SK-N-SH treated with all-trans-retinoic acid at 6 μM for 48 hours (cell line): ENCODE data around the gene ZNF143.

ENCODE experiments used
- ATAC-seq: fragments of 200-7000 bp; cut with Tn5 transposase; 3 replicates; pipeline ENCODE4 v1.9.1; 2020; ENCODE audit warnings: mild to moderate bottlenecking, moderate library complexity
- ARNTL ChIP-seq: fragments of 450-650 bp; formaldehyde crosslinking; IDR thresholded peaks from 2 replicates; pipeline ENCODE4 v1.5.0; 2020; ENCODE audit warnings: low read depth, mild to moderate bottlenecking, moderate library complexity, borderline replicate concordance
- BACH2 ChIP-seq: fragments of 250-450 bp; sonication (Bioruptor Pico); IDR thresholded peaks from 2 replicates; pipeline ENCODE4 v1.9.0; 2021; ENCODE audit warnings: mild to moderate bottlenecking, borderline replicate concordance
- CSDC2 ChIP-seq: fragments of 250-450 bp; sonication (Bioruptor Pico); IDR thresholded peaks from 2 replicates; pipeline ENCODE4 v1.5.0; 2020; ENCODE audit warnings: mild to moderate bottlenecking, moderate library complexity
- GLIS3 ChIP-seq: fragments of 250-450 bp; sonication (Bioruptor Pico); IDR thresholded peaks from 2 replicates; pipeline ENCODE4 v1.5.0; 2020; ENCODE audit warnings: mild to moderate bottlenecking, moderate library complexity
- ISL1 ChIP-seq: fragments of 250-450 bp; sonication (Bioruptor Pico); IDR thresholded peaks from 2 replicates; pipeline ENCODE4 v2.1.2; 2022; ENCODE audit warnings: mild to moderate bottlenecking, moderate library complexity
- OSR1 ChIP-seq: fragments of 250-450 bp; sonication (Bioruptor Pico); IDR thresholded peaks from 2 replicates; pipeline ENCODE4 v1.8.0; 2022; ENCODE audit warnings: moderate library complexity, mild to moderate bottlenecking, inconsistent platforms
- PATZ1 ChIP-seq: fragments of 250-450 bp; sonication (Bioruptor Pico); IDR thresholded peaks from 2 replicates; pipeline ENCODE4 v1.8.0; 2020; ENCODE audit warnings: mild to moderate bottlenecking, moderate library complexity, borderline replicate concordance
- POU6F1 ChIP-seq: fragments of 250-450 bp; sonication (Bioruptor Pico); IDR thresholded peaks from 2 replicates; pipeline ENCODE4 v1.8.0; 2021; ENCODE audit warnings: low read depth, mild to moderate bottlenecking, moderate library complexity, borderline replicate concordance
- PPARA ChIP-seq: fragments of 250-450 bp; sonication (Bioruptor Pico); IDR thresholded peaks from 2 replicates; pipeline ENCODE4 v1.5.0; 2020; ENCODE audit warnings: mild to moderate bottlenecking, borderline replicate concordance
- RARB ChIP-seq: fragments of 250-450 bp; sonication (Bioruptor Pico); IDR thresholded peaks from 2 replicates; pipeline ENCODE4 v1.8.0; 2021; ENCODE audit warnings: mild to moderate bottlenecking, moderate library complexity
- SNAI2 ChIP-seq: fragments of 250-450 bp; sonication (Bioruptor Pico); IDR thresholded peaks from 2 replicates; pipeline ENCODE4 v1.5.0; 2020; ENCODE audit warnings: mild to moderate bottlenecking, moderate library complexity
- TCF4 ChIP-seq: fragments of 250-450 bp; sonication (Bioruptor Pico); IDR thresholded peaks from 2 replicates; pipeline ENCODE4 v1.8.0; 2021; ENCODE audit warnings: mild to moderate bottlenecking, moderate library complexity, borderline replicate concordance
- TOX ChIP-seq: fragments of 250-450 bp; sonication (Bioruptor Pico); IDR thresholded peaks from 2 replicates; pipeline ENCODE4 v1.8.0; 2021; ENCODE audit warnings: mild to moderate bottlenecking, moderate library complexity, borderline replicate concordance
- TSHZ2 ChIP-seq: fragments of 250-450 bp; sonication (Bioruptor Pico); IDR thresholded peaks from 2 replicates; pipeline ENCODE4 v1.5.0; 2020; ENCODE audit warnings: mild to moderate bottlenecking, moderate library complexity
- ZC3H10 ChIP-seq: fragments of 250-450 bp; sonication (Bioruptor Pico); IDR thresholded peaks from 2 replicates; pipeline ENCODE4 v1.5.1; 2021; ENCODE audit warnings: mild to moderate bottlenecking, moderate library complexity
- ZFP3 ChIP-seq: fragments of 250-450 bp; sonication (Bioruptor Pico); IDR thresholded peaks from 2 replicates; pipeline ENCODE4 v1.5.0; 2020; ENCODE audit warnings: mild to moderate bottlenecking, moderate library complexity
- ZFP30 ChIP-seq: fragments of 450-650 bp; formaldehyde crosslinking; IDR thresholded peaks from 2 replicates; pipeline ENCODE4 v1.5.0; 2022; ENCODE audit warnings: mild to moderate bottlenecking, moderate library complexity
- ZNF565 ChIP-seq: fragments of 450-650 bp; formaldehyde crosslinking; conservative IDR thresholded peaks from 2 replicates; pipeline ENCODE4 v1.5.0; 2020; ENCODE audit warnings: low read depth, mild to moderate bottlenecking, moderate library complexity
- ZNF70 ChIP-seq: fragments of 450-650 bp; formaldehyde crosslinking; IDR thresholded peaks from 2 replicates; pipeline ENCODE4 v1.5.0; 2020; ENCODE audit warnings: mild to moderate bottlenecking, moderate library complexity
- TF ChIP-seq, protein P1 (sequence below): fragments of 250-450 bp; sonication (Bioruptor Pico); IDR thresholded peaks from 2 replicates; pipeline ENCODE4 v1.5.1; 2021; ENCODE audit warnings: mild to moderate bottlenecking, moderate library complexity
- TF ChIP-seq, protein P2 (sequence below): fragments of 250-450 bp; sonication (Bioruptor Pico); IDR thresholded peaks from 2 replicates; pipeline ENCODE4 v1.5.1; 2020; ENCODE audit warnings: low read depth, mild to moderate bottlenecking, moderate library complexity

The ZNF143 gene

GRCh38 chr11:9524001-9524400 is 63.2 kb downstream of the ZNF143 start:
- peak; percentile 27; the same call in 2 of the 3 replicates for ATAC-seq
- no peak for TF ChIP-seq PPARA
- no peak for TF ChIP-seq OSR1
- TF ChIP-seq ZC3H10 (CRISPR knock-in tag) = no peak
- TF ChIP-seq GLIS3 (CRISPR knock-in tag) = no peak
- no peak for TF ChIP-seq ISL1 (CRISPR knock-in tag)
- TF ChIP-seq TCF4 (CRISPR knock-in tag) = no peak
- no peak for TF ChIP-seq ARNTL (CRISPR knock-in tag)

DNA sequence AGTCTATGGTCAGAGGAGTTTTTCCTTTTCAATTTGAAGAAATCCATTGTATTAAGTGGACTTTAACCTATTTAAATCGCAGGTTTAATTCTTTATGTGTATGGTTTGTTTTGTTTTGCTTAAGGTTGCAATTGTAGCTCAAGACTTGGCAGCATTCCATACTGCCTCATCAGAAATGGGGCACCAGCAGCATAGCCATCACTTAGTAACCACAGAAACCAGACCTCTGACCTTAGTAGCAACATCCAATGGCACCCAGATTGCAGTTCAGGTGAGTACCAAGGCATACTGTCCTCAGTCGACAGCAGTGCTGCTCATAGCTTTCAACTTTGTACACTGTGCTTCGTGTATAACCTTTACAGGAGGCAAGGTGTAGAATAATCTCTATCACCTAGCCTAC is 64.3 kb downstream of the ZNF143 start:
- ATAC-seq = no peak
- TF ChIP-seq ZC3H10 (CRISPR knock-in tag) (no peak), ZNF70 (no peak), CSDC2 (no peak), TCF4 (CRISPR knock-in tag) (no peak), BACH2 (CRISPR knock-in tag) (no peak), SNAI2 (CRISPR knock-in tag) (no peak), PPARA (no peak), TOX (CRISPR knock-in tag) (no peak), ZFP30 (CRISPR knock-in tag) (no peak), POU6F1 (no peak), ZNF565 (CRISPR knock-in tag) (no peak), GLIS3 (CRISPR knock-in tag) (no peak), TSHZ2 (CRISPR knock-in tag) (no peak)
- TF ChIP-seq, protein P1, sequence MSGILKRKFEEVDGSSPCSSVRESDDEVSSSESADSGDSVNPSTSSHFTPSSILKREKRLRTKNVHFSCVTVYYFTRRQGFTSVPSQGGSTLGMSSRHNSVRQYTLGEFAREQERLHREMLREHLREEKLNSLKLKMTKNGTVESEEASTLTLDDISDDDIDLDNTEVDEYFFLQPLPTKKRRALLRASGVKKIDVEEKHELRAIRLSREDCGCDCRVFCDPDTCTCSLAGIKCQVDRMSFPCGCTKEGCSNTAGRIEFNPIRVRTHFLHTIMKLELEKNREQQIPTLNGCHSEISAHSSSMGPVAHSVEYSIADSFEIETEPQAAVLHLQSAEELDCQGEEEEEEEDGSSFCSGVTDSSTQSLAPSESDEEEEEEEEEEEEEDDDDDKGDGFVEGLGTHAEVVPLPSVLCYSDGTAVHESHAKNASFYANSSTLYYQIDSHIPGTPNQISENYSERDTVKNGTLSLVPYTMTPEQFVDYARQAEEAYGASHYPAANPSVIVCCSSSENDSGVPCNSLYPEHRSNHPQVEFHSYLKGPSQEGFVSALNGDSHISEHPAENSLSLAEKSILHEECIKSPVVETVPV = no peak

DNA sequence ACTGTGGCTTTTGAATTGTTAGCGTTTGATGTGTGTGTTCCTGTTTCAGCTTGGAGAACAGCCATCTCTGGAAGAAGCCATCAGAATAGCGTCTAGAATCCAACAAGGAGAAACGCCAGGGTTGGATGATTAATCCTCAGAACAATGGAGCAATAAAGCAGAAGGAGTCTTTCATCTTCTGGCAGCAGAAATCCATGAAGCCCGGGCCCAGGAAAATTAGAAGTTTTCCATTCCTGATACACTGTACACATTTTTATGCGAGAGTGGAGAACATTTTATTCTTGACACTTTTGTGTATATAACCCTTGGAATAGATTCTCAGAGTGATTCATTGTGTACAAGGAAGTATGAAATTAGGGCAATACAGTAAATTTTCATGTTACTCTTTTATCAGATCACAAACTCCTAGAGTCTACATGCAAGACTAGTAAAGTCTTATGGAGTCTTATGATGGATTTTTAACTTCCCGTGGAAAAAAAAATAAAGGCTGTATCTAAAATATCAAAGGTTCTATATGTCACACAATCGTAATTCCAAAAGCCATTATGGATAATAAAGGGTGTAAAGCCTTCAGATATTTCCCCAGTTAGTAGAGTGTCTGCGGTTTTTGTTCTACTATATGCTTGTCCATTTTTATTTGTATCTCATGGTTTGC is 66.8 kb downstream of the ZNF143 start:
- no peak for TF ChIP-seq TCF4 (CRISPR knock-in tag)
- TF ChIP-seq, protein P2, sequence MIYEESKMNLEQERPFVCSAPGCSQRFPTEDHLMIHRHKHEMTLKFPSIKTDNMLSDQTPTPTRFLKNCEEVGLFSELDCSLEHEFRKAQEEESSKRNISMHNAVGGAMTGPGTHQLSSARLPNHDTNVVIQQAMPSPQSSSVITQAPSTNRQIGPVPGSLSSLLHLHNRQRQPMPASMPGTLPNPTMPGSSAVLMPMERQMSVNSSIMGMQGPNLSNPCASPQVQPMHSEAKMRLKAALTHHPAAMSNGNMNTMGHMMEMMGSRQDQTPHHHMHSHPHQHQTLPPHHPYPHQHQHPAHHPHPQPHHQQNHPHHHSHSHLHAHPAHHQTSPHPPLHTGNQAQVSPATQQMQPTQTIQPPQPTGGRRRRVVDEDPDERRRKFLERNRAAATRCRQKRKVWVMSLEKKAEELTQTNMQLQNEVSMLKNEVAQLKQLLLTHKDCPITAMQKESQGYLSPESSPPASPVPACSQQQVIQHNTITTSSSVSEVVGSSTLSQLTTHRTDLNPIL = no peak
- no peak for TF ChIP-seq RARB (CRISPR knock-in tag)
- TF ChIP-seq ZNF565 (CRISPR knock-in tag) = no peak
- TF ChIP-seq ISL1 (CRISPR knock-in tag) = no peak; the same call in 1 of the 2 replicates
- TF ChIP-seq TOX (CRISPR knock-in tag) = no peak
- TF ChIP-seq ARNTL (CRISPR knock-in tag) = no peak
- TF ChIP-seq, protein P1 = no peak
- TF ChIP-seq PATZ1 (CRISPR knock-in tag) = no peak
- no peak for TF ChIP-seq ZFP3 (CRISPR knock-in tag)
- ATAC-seq = peak; percentile 67
